HuH-7 (cell line): ENCODE measurements around the gene SURF6.
"Not testable (repeated sequence)": the region's sequence is repeated elsewhere in the genome, so short reads cannot be mapped to it uniquely, and the experiment has no call there.

Experiments used
- DNase-seq: peaks from one replicate; pipeline ENCODE4 v3.0.0; 2011; ENCODE audit warnings: low spot score

Gene SURF6

DNA sequence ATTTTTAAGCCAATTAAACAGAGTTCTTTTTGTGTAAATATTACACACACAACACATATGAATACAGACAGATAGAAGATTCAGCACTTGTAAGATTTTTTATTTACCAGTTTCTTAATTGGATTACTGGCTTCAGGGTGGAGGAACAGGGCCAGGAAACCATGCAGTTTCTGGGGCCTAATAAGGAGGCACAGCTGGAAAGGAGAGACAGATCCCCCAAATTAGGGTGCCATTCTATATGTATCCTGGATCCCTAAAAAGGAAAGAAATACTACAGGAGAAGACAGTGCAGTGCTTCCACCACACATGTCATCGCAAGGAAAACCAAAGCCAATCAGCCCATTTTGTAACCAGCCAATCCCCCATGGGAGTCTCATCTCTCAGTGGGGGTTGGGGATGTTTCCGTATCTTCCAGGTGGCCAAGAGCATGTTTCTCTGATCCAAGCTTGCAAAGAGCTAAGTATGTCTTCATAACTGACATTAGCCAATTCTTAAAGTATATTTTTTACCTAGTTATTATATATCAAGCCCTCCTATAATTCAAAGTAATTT is 45.2 kb downstream of the SURF6 start:
- no peak for DNase-seq

DNA sequence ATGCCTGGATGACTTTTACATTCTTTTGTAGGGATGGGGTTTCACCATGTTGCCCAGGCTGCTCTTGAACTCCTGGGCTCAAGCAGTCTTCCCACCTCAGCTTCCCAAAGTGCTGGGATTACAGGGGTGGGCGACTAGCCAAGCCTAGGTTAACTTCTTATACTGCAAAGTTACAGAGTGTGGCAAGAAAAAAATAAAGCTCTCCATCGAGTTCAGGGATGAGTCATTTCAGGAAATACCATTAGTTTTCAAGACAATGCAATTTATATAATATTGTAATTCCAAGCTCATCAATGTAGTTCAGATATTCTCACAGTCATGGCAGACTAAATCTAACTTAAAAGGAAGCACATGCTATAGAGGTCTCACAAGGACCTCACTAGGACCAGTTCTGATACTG is 49.5 kb downstream of the SURF6 start:
- DNase-seq = no peak

DNA sequence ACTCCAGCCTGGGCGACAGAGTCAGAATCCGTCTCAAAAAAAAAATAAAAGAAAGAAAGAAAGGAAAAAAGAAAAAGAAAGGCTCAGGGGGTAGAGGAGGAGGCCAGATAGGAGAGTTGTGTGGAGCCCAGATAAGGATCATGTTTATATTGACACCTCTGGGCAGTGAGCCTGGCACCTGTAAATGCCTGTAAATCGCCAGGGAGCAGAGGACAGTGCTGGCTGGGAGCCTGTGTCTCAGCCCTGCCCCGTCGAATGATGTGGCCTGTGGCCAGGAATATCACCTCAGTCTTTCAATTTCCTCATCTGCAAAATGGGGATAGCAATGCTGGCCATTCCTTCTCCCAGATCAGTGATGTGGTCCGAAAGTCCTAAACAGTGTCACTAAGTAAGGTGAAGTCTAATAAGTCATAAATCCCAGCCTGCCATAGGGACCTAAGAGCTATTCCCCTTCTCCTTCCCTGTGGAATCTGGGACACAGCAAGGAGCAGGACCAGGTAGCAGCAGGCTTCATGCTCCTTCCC is 50.7 kb downstream of the SURF6 start:
- DNase-seq = no peak

DNA sequence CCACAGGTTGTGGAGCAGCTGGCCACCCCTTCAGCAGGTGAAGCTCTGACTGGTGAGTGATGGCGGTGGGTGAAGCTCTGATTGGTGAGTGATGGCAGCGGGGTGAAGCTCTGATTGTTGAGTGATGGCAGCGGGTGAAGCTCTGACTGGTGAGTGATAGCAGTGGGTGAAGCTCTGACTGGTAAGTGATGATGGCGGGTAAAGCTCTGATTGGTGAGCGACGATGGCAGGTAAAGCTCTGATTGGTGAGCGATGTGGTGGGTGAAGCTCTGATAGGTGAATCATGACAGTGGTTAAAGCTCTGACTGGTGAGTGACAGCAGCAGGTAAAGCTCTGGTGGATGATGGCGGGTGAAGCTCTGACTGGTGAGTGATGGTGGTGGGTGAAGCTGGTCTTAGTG is 51.6 kb downstream of the SURF6 start:
- DNase-seq = no peak

DNA sequence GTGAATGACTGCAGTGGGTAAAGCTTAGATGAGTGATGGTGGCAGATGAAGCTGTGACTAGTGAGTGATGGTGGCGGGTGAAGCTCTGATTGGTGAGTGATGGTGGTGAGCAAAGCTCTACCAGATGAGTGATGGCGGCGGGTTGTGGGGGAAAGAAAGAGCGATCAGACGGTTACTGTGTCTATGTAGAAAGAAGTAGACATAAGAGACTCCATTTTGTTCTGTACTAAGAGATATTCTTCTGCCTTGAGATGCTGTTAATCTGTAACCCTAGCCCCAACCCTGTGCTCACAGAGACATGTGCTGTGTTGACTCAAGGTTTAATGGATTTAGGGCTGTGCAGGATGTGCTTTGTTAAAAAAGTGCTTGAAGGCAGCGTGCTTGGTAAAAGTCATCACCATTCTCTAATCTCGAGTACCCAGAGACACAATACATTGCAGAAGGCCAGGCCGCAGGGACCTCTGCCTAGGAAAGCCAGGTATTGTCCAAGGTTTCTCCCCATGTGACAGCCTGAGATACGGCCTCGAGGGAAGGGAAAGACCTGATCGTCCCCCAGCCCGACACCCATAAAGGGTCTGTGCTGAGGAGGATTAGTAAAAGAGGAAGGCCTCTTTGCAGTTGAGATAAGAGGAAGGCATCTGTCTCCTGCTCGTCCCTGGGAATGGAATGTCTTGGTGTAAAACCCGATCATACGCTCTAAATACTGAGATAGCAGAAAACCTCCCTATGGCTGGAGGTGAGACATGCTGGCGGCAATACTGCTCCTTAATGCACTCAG is 52.5 kb downstream of the SURF6 start:
- not testable (repeated sequence) for DNase-seq

DNA sequence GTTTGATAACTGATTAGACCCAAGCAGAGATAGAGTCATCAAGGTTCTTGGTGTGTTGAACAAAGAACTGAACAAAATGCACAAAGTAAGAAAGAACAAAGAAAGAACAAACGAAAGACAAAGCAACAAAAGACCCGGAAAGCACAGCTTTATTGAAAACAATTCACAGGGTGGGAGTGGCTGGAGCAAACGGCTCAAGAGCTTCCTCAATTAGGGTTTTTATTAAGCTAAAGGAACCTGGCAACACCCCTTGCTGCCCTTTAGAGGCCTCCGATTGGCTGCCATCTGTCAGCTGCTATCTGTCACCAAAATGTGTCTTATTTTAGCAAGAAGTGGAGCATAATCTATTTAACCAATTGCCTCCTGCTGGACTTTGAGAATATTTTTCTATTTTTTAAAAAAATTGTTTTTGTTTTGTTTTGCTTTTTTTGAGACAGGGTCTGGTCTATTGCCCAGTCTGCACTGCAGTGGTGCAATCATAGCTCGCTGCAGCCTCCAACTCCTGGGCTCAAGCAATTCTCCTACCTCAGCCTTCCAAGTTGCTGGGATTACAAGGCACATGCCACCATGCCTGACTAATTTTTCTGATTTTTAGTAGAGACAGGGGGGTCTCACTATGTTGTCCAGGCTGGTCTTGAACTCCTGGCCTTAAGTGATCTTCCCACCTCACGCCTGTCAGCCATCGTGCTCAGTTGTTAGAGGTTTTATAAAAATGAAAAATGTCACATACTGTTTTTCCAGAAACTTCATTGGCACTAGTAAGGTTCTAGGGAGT is 53.3 kb downstream of the SURF6 start:
- DNase-seq = no peak

DNA sequence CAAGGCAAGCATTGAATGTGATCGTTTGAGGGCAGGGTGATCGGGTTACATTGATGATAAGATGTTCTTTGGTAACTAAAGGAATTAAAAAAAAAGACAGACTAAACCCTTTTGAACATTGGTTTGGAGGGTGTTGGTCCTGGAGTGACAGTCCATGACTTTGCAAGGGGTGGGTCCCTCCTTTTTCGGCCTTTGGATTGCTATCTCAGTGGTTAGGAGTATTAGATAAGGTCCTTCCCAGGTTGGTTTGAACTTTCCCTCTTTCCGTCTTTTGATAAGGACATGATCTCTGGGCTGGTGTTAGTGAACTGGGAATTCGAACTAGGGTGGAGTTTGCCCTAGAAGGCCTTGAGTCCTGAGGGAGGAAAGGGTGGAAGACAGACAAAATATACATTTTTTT is 55.6 kb downstream of the SURF6 start:
- no peak for DNase-seq
